ENCODE data around the gene KCNH3.

The KCNH3 gene

DNA sequence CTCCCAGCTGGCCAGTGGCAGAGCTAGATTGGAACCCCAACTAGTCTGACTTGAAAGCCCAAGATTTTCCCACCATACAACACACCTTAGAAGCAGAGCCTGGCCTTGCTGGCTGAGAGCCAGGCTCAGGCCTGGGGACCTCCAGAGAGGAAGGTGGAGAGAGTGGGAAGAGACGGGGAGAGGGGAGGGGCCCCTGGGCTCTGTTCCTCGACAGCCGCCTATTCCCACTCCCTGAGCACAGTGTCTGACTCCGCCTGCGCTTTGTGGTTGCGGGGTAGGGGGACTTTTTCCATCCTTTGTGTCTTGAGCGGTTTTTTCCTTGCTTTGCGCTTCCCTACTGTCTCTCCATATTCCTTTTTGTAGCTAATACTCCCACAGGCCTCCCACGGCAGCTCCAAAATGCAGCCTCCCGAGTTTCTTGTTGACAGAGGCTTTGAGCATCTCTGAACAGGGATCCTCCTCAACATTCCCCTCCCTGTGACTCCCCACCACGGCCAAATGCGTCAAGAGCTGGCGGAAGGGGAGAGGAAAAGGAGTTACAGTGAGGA, 4.0 kb upstream of the KCNH3 start:
- peaks cover 14% of the 10 kb centered on the region for H3K4me1 Mint-ChIP-seq
- DNase-seq, result no peak
- no peaks in the 10 kb centered on the region for H3K9me3 Mint-ChIP-seq
- no peaks in the 10 kb centered on the region for H3K36me3 Mint-ChIP-seq
- peaks cover 70% of the 10 kb centered on the region for H3K27me3 Mint-ChIP-seq
- CTCF ChIA-PET, result interaction anchor here (1.1 to 1.8 kb wide), 2 partner anchors 16 to 18 kb away, joined by 4 to 5 read pairs; no protein-coding TSS in a partner anchor
- H3K27ac Mint-ChIP-seq, result no peak overlapping the region
- H3K4me3 Mint-ChIP-seq, result no peak overlapping the region

DNA sequence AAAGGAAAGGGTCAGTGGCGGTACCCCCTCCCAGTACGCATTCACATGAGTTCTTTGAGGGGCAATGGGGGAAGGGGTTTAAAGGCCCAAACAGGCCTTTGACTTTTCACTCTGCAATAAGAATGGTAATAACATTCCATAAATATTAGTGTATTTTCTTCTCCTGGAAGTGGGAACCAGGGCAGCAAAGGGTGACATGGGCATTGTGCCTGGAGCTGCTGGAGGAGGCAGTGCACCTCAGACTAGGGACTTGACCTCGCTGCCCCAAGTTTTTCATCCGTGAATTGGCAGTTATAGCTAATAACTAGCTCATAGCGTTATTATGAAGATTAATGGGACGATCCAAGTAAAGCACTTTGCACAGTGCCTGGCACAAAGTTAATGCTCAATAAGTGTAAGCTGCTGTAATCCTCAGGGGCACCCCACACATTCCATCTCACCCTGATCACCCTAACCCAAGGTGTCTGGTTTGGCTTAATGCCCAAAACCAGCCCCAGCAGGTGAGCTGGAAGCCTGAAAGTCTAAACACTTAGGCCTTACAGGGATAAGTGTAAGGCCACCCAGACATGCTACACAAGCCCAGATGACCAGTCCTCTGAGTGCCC, 2.8 kb upstream of the KCNH3 start:
- DNase-seq, result no peak
- Mint-ChIP-seq H3K4me1 (peaks cover 25% of the 10 kb centered on the region), H3K27me3 (peaks cover 83% of the 10 kb centered on the region), H3K9me3 (no peaks in the 10 kb centered on the region), H3K36me3 (no peaks in the 10 kb centered on the region), H3K4me3 (no peak overlapping the region), H3K27ac (no peak overlapping the region)
- CTCF ChIA-PET, result interaction anchor here (0.6 to 1.0 kb wide), 3 partner anchors 44 to 370 kb away, joined by 3 to 8 read pairs (median 5); no protein-coding TSS in a partner anchor

- no peak overlapping the region for H3K4me3 Mint-ChIP-seq
- H3K4me1 Mint-ChIP-seq, result peaks cover 30% of the 10 kb centered on the region
- H3K36me3 Mint-ChIP-seq, result no peaks in the 10 kb centered on the region
- H3K27ac Mint-ChIP-seq, result no peak overlapping the region
- CTCF ChIA-PET, result no interaction called here
- no peak for DNase-seq
- H3K9me3 Mint-ChIP-seq, result no peaks in the 10 kb centered on the region
- peaks cover 88% of the 10 kb centered on the region for H3K27me3 Mint-ChIP-seq
Observed at GRCh38 chr12:49536526-49537071, 2.2 kb upstream of the KCNH3 start.

- H3K4me1 Mint-ChIP-seq, result peaks cover 36% of the 10 kb centered on the region
- no peak for DNase-seq
- no peaks in the 10 kb centered on the region for H3K36me3 Mint-ChIP-seq
- H3K27ac Mint-ChIP-seq, result no peak overlapping the region
- CTCF ChIA-PET, result no interaction called here
- peaks cover 95% of the 10 kb centered on the region for H3K27me3 Mint-ChIP-seq
- peak overlapping the region; percentile 71 for H3K4me3 Mint-ChIP-seq
- H3K9me3 Mint-ChIP-seq, result no peaks in the 10 kb centered on the region
Observed at GRCh38 chr12:49537231-49537751, 1.5 kb upstream of the KCNH3 start.

DNA sequence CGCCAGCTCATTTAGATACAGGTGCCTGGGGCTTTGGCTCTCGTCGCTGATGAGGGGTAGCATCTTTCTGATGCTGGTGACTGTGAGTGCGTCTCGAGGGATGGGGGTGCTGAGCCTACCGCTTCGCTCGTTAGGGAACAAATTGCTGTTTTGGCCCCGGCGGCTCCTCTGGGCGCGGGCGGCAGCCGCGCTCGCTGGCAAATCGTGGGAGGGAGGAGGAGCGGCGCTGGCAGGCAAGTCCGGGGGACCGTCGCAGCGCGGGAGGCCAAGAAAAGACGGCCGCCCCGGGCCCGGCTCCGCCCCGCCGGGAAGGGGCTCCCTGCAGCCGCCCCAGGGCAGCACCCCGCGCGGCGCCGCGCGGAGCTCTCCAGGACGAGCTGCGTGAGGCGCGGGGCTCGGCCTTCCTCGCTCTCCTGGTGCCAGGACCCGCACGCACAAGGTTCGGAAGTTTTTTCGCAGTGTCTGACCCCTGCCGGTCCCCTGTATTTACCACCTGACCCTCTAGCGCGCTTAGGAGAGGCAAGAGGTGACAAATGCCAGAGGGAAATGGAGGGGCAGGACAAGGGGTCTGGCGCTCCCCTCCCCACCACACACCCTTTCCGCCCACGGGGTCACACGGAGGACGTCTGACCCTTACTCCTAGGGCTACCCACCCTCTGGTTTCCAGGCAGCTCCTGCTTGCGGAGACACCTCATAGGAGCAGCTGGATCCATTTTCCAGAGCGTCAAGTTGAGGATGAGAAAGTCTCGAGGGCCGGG, 899 bp upstream of the KCNH3 start:
- Mint-ChIP-seq H3K4me1 (peaks cover 40% of the 10 kb centered on the region), H3K36me3 (no peaks in the 10 kb centered on the region), H3K4me3 (peak overlapping the region; percentile 71), H3K9me3 (no peaks in the 10 kb centered on the region), H3K27ac (no peak overlapping the region), H3K27me3 (peaks cover 98% of the 10 kb centered on the region)
- CTCF ChIA-PET, result interaction anchor here (1.1 to 1.3 kb wide), 2 partner anchors 11 to 180 kb away, joined by 4 to 5 read pairs; no protein-coding TSS in a partner anchor
- peak; percentile 54 for DNase-seq

DNA sequence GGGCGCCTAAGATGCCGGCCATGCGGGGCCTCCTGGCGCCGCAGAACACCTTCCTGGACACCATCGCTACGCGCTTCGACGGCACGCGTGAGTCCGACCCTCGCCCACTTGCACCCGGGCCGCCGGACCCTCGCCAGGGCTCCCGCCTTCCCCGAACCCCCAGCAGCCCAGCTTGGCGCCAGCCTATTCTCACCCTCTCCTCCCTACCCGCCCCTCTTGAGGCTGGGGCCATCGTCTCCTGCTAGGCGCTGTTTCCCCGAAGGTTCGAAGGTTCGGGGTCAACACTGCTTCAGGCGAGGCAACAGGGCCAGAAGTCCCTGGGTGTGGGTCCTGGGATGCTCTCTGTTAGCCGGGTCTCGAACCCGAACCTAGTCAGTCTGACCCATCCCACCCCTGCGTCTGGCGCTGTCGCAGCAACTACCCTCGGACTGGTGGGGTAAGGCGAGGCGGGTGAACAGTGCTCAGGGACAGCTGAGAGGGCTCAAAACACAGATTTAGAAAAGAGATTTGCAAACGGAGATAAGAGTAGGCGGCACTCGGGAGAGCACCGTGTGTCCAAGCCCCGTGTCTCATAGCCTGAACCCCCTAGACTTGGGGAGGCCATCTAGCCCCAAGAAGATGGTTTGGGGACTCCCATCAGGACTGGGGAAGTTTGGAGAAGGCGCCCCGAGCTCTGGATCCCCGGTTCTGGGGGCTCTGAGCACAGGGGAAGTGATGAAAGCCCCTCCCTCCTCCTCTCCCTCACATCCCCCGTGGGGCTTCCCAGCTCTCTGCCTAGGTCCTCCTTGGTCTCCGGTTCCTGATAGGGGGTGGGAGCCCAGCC, 787 bp downstream of the KCNH3 start:
- peak overlapping the region; percentile 65 for H3K4me3 Mint-ChIP-seq
- peaks cover 97% of the 10 kb centered on the region for H3K27me3 Mint-ChIP-seq
- DNase-seq, result no peak
- H3K9me3 Mint-ChIP-seq, result no peaks in the 10 kb centered on the region
- CTCF ChIA-PET, result interaction anchor here (1.3 kb wide), 1 partner anchor 208 kb away, joined by 3 read pairs; no protein-coding TSS in a partner anchor
- no peaks in the 10 kb centered on the region for H3K36me3 Mint-ChIP-seq
- no peak overlapping the region for H3K27ac Mint-ChIP-seq
- H3K4me1 Mint-ChIP-seq, result peaks cover 47% of the 10 kb centered on the region

- DNase-seq, result no peak
- H3K27ac Mint-ChIP-seq, result no peak overlapping the region
- H3K4me3 Mint-ChIP-seq, result peak overlapping the region; percentile 65
- CTCF ChIA-PET, result no interaction called here
- no peaks in the 10 kb centered on the region for H3K9me3 Mint-ChIP-seq
- H3K27me3 Mint-ChIP-seq, result peaks cover 97% of the 10 kb centered on the region
- H3K4me1 Mint-ChIP-seq, result peaks cover 50% of the 10 kb centered on the region
- no peaks in the 10 kb centered on the region for H3K36me3 Mint-ChIP-seq
Observed at GRCh38 chr12:49540229-49541139, 1.7 kb downstream of the KCNH3 start.

DNA sequence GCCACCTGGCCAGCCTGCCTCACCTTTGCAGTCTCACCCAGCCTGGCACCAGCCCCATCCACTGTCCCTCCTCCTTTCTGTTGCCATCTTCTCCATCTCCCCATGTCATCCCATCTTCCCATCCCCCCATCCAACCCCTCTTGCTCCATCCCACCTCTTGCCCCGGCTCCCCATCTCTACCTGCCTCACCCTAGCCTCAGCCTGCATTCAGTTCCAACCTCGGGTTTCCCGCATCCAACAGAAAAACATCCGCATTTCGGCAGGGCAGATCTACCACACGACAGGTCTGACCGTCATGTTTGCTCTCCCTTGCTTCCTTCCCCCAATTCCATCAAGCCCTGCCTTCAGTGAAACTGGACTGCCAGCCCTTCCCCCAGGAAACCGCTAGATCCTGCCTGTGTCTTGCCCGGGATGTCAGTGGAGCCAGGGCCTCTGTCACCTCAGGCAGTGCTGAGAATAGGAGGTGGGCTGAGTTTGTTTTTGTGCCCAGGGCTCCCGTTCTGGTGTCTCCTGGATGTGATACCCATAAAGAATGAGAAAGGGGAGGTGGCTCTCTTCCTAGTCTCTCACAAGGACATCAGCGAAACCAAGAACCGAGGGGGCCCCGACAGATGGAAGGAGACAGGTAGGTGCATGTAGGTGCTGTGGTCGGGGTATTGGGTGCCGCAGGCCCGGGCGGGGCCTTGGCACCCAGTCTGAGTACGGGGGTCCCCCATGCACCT, 2.5 kb downstream of the KCNH3 start:
- H3K9me3 Mint-ChIP-seq, result no peaks in the 10 kb centered on the region
- no peak overlapping the region for H3K4me3 Mint-ChIP-seq
- peaks cover 97% of the 10 kb centered on the region for H3K27me3 Mint-ChIP-seq
- CTCF ChIA-PET, result no interaction called here
- no peaks in the 10 kb centered on the region for H3K36me3 Mint-ChIP-seq
- H3K4me1 Mint-ChIP-seq, result peaks cover 50% of the 10 kb centered on the region
- H3K27ac Mint-ChIP-seq, result no peak overlapping the region
- no peak for DNase-seq

GRCh38 chr12:49541911-49542505, 3.2 kb downstream of the KCNH3 start:
- H3K27ac Mint-ChIP-seq, result no peak overlapping the region
- H3K4me3 Mint-ChIP-seq, result no peak overlapping the region
- CTCF ChIA-PET, result interaction anchor here (1.0 kb wide), 1 partner anchor 11 kb away, joined by 4 read pairs; no protein-coding TSS in a partner anchor
- peaks cover 97% of the 10 kb centered on the region for H3K27me3 Mint-ChIP-seq
- no peaks in the 10 kb centered on the region for H3K9me3 Mint-ChIP-seq
- no peak for DNase-seq
- H3K4me1 Mint-ChIP-seq, result peaks cover 50% of the 10 kb centered on the region
- no peaks in the 10 kb centered on the region for H3K36me3 Mint-ChIP-seq

- Mint-ChIP-seq H3K27me3 (peaks cover 97% of the 10 kb centered on the region), H3K36me3 (no peaks in the 10 kb centered on the region), H3K27ac (peak overlapping the region; percentile 28), H3K4me1 (peaks cover 47% of the 10 kb centered on the region), H3K9me3 (no peaks in the 10 kb centered on the region), H3K4me3 (no peak overlapping the region)
- CTCF ChIA-PET, result interaction anchor here (1.0 kb wide), 1 partner anchor 11 kb away, joined by 4 read pairs; no protein-coding TSS in a partner anchor
- no peak for DNase-seq
Observed at GRCh38 chr12:49542592-49543160, 3.8 kb downstream of the KCNH3 start.

GRCh38 chr12:49543221-49543913, 4.5 kb downstream of the KCNH3 start:
- Mint-ChIP-seq H3K4me3 (no peak overlapping the region), H3K27me3 (peaks cover 97% of the 10 kb centered on the region), H3K4me1 (peaks cover 46% of the 10 kb centered on the region), H3K27ac (peak overlapping the region; percentile 28), H3K9me3 (no peaks in the 10 kb centered on the region), H3K36me3 (no peaks in the 10 kb centered on the region)
- no peak for DNase-seq
- CTCF ChIA-PET, result no interaction called here

Data from activated naive CD4-positive, alpha-beta T cell treated with anti-CD3 and anti-CD28 coated beads, Interleukin-2, amount 10 ng/mL, durations not matched to agents 7 days and 5 days (primary cell).